HG02884 (cell line): ENCODE measurements around the gene FAP.

ENCODE experiments used
- ATAC-seq: cut with Tn5 transposase; IDR thresholded peaks from one replicate; pipeline ENCODE4 v1.9.1; 2021; ENCODE audit warnings: mild to moderate bottlenecking, moderate library complexity; ENCODE audit not compliant: unreplicated experiment

The FAP gene

GRCh38 chr2:162244541-162245031 lies 1.3 kb upstream of the FAP start:
- no peak for ATAC-seq

GRCh38 chr2:162243715-162244114 lies 470 bp upstream of the FAP start:
- ATAC-seq = no peak

GRCh38 chr2:162242586-162243280 lies 512 bp downstream of the FAP start:
- no peak for ATAC-seq

DNA sequence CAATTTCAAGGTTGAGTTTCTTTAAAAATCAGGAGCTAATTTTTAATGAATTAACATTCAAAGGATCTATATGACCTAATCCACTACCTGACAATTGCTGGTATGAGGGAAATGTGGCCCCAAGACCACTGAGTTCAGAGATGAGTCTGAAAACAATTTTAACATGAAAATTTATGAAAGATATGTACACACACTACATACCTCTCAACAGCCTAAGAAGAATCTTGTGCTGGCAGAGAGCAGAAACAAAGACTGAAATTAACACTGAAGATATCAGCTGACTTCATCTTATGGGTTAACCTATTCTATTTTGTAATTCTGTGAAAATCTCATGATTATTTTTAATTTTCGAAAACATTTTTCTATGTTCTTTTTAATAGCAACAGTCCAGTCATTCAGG lies 1.7 kb downstream of the FAP start:
- ATAC-seq = no peak

- no peak for ATAC-seq
Observed at GRCh38 chr2:162234620-162235462, 8.4 kb downstream of the FAP start.

- ATAC-seq = no peak
Observed at GRCh38 chr2:162233197-162233596, 10.0 kb downstream of the FAP start.

DNA sequence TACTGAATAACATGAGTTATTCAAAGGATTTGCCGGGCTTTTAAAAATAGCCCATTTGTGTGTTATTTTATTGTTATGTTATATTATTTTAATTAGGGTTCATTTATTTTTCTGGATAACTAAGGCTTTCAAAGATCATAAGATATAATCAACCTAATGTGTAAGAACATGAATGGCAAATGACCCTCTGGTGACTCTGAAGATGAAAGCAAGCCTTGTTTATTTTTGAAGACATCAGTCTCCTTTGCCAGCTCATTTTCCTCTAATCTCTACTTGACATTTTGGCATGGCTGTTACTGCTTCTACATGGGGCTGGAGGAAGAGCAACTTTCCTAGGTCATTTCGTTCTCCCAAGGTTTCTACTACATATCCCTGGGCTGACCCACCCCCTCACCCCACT lies 10.6 kb downstream of the FAP start:
- no peak for ATAC-seq

DNA sequence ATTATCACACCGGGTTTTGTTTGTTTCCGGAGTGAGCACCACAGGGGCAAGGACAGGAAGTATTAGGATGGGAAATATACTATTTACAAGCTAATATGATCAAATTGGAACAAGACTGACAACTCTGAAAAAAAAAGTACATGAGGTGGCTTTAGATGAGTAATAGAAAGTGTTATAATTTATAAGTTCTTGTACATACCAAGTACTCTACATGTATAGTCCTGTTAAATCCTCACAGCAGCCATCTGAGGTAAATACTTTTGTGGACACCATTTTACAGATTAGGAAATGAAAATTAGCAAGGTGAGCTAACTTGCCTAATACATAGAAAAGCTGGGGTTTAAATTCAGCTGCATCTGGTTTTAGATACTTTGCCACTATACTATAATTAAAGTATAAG lies 11.2 kb downstream of the FAP start:
- ATAC-seq = no peak

DNA sequence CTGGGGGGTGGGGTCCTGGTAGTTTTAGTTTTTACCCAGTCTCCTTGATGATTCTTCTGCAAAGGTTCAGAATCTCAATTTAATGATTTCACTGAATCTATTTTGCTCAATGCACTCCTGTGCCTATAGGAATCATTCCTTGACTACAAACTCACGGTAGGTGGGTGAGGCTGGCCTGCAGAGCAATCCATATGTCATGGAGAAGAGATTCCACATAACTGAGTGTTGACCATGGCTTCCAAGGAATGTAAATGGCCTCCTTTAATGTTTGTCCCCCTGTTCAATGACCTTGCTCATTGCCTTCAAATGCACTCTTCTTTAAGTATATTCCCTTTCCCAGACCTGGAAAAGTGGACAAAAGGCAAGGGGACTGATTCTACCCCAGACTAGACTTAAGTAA lies 12.5 kb downstream of the FAP start:
- no peak for ATAC-seq

DNA sequence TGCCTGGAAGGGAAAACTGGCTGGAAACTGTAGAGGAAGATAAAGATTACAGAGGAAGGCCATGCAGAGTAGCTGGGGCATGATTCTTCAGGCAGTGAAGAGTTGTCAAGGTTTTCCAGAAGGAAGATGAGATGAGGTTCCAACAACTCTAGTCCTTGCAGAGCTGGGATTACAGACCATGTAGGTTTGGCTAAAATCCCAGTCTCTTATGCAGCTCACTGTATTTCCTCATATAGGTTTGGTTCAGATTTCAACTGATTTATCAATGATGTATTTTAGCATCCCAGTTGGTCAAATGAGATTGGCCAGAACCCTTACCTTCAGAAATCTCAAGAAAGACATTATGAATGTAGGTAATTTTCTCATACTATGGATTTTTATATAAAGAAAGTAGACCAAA lies 16.4 kb downstream of the FAP start:
- ATAC-seq = no peak

DNA sequence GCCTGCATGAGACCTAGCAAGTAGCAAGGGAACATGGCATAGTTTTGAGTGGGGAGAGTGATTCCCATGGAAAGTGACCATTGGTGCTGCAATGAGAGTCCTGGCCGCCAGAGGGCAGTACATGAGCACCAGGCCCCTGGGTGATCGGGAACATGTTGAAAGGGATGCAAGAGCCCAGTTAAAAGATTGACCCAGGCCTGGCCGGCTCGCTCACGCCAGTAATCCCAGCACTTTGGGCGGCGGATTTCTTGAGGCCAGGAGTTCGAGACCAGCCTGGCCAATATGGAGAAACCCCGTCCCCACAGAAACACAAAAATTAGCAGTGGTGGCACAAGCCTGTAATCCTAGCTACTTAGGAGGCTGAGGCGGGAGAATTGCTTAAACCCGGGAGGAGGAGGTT lies 22.2 kb downstream of the FAP start:
- ATAC-seq = peak; percentile 96

DNA sequence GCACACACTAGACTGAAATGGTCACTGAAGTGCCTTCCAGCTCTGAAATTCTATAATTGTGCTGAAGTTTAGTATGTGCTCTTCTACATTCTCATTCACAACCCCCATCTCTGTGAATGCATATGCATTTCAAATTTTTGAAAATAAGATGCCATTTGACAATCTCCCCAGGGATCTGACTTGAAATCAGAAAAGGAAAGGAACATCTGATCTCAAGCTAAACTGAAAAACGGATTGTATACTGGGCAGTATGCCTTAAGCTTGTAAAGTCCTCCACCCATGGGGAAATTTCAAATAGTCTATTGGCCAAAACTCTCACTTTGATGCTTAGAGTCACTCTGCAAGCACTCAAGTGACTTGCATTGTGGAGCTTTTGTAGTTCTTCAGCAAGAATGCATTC lies 22.9 kb downstream of the FAP start:
- ATAC-seq = no peak

GRCh38 chr2:162219426-162219825 lies 23.8 kb downstream of the FAP start:
- ATAC-seq = no peak

- ATAC-seq = no peak
Observed at GRCh38 chr2:162217598-162217997, 25.6 kb downstream of the FAP start.

DNA sequence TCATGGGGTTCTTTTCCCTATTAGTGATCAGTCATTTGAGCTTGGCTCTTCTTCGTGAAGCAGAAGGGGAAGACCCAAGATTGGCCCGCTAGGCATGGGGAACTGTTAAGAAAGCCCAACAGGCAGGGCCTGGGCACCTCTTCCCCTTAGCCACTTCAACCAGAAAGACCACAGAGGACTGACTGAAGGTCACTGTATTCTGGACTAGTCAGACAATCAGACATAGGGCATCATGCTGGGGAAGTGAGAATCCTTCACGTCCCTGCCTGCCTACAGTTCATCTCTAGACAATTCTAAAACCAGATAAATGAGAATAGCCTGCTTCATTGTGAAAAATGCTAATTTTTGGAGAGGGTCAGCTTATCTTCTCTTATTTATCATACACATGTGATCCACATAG lies 28.1 kb downstream of the FAP start:
- no peak for ATAC-seq

GRCh38 chr2:162212366-162212765 lies 30.9 kb downstream of the FAP start:
- no peak for ATAC-seq

DNA sequence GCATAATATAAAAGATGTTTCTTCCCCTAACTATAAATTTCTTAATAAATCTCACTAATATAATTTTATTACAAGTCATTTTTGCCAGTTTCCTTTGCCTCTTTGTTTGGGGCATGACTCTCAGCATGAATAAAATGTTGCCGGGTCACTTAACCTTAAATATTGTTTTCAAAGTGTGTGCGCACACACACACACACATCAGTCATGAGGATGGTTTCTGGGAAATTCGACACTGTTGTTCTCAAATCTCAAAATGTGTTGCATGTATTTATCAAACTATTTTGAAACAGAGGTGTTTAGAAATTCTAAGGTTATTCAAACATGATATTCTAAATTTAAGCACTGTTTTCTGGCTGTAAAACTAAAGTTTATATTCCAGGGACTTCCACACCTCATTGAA lies 31.5 kb downstream of the FAP start:
- no peak for ATAC-seq

DNA sequence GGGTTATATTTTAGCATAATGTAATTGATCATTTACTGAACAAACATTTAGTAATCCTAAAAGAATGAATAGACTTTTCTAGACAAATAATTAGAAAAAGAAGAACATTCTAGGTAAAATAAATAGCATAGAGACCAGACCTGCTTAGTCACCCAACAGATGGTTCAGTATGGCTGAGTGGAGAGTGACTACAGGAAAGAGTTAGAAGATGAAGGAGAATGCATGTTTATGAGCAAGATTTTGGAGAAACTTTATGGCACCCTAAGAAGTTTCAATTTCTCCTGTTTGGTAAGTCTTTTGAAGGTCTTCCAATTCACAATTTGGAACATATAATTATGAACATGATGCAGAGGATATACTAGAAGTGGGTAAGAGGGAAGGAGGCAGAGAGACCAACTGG lies 32.9 kb downstream of the FAP start:
- ATAC-seq = no peak

DNA sequence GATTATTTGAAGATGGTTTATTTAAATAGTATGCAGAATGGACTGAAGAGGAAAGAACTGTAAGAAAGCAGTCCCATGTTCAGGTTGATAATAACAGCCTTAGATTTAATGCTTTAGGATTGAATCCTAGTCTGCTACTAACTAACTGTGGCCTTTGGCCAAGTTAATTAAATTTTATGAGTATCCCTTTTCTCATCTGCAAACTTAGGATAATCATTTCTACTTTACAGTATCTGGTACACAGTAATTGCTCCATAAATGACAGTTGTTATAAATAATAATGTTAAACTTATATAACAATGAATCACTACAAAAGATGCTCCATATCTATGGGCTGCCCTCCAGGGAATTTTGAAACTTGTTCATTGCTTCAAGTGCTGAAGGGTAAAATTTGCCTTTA lies 41.0 kb downstream of the FAP start:
- no peak for ATAC-seq

DNA sequence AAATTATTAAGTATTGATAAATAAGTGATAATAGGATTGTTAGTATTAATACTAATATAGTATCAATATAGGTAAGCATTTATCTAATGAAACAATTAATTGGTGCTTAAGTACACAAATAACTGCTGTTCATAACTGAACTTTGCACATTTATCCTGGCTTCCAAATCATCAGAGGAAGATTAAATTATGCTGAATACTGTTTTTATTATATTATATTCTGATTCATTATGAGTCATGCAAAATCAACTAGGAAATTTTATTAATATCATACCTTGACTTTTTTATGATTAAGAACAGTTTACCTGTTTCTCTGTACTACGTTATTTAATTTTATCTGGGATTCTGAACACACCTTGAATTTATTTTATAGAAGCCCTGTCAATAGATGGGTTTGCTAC lies 42.6 kb downstream of the FAP start:
- no peak for ATAC-seq

DNA sequence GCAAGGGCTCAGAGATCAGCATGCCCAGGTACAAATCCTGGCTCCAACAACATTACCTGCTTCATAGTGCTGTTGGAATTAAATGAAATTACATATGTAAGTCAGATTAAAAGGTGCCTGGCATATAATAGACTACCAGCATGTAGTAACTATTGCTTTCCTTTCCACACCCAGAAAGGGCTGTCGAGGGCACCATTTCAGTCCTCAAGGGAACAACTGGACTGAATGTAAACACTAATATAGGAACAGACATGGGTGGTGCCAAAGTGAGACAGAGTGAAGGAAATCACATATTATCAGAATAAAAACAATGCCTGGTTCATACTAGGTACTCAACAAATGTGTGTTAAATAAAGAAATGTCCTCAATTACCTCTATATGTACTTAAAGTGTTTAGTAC lies 43.3 kb downstream of the FAP start:
- no peak for ATAC-seq

- ATAC-seq = no peak
Observed at GRCh38 chr2:162198239-162198638, 45.0 kb downstream of the FAP start.
